ENCODE data around the gene CASKIN1. TPM values are rescaled to one million over a fixed set of nuclear protein-coding genes. Genes with fewer than 3 reads are reported as not detected.

Gene CASKIN1
- total RNA-seq, 1 experiment from 2014 or later: 4.5 TPM

GRCh38 chr16:2165861-2166260, 30.5 kb downstream of the CASKIN1 start:
- DNase-seq (ENCODE audit: low read depth, low spot score) (no peak), ATAC-seq (no peak)
- intact Hi-C loops (cut with micrococcal nuclease; ENCODE audit: unreplicated experiment): no loop called here
- CTCF ChIA-PET: no interaction called here
- in situ Hi-C loops (cut with HindIII; ENCODE audit: low pct_unique_long_range_greater_than_20kb, low sequenced_read_pairs): no loop called here
- POLR2A ChIA-PET: interaction anchor here (0.9 kb wide), 1 partner anchor 11 kb away, joined by 3 read pairs; the partner anchor contains the start of gene TRAF7
- H3K36me3 ChIP-seq (ENCODE audit: control insufficient read depth, insufficient read depth, low read length): peaks cover 4% of the 10 kb centered on the region; the same call in 1 of the 2 replicates
- no peak overlapping the region for H3K27ac ChIP-seq (ENCODE audit: low read length)
- no peaks in the 10 kb centered on the region for H3K27me3 ChIP-seq (ENCODE audit: control insufficient read depth, insufficient read depth, low read length)
- no TSS peak for BruUV-seq (replicated peaks)
- H3K4me1 ChIP-seq (ENCODE audit: control insufficient read depth, insufficient read depth, low read length): no peaks in the 10 kb centered on the region
- H3K9me3 ChIP-seq (ENCODE audit: control insufficient read depth, insufficient read depth, low read depth, low read length): no peaks in the 10 kb centered on the region
- TF ChIP-seq TCF7L2 (IDR thresholded peaks at IDR 0.05; ENCODE audit: low read depth, low read length): no peak
- no peak for TF ChIP-seq CTCF (IDR thresholded peaks at IDR 0.05)
- TF ChIP-seq SIN3A (IDR thresholded peaks at IDR 0.05; ENCODE audit: borderline replicate concordance, insufficient read depth, low read depth, low read length): no peak
- no peak for TF ChIP-seq POLR2AphosphoS5 (IDR thresholded peaks at IDR 0.05; ENCODE audit: low read depth, low read length)
- TF ChIP-seq, protein P1, sequence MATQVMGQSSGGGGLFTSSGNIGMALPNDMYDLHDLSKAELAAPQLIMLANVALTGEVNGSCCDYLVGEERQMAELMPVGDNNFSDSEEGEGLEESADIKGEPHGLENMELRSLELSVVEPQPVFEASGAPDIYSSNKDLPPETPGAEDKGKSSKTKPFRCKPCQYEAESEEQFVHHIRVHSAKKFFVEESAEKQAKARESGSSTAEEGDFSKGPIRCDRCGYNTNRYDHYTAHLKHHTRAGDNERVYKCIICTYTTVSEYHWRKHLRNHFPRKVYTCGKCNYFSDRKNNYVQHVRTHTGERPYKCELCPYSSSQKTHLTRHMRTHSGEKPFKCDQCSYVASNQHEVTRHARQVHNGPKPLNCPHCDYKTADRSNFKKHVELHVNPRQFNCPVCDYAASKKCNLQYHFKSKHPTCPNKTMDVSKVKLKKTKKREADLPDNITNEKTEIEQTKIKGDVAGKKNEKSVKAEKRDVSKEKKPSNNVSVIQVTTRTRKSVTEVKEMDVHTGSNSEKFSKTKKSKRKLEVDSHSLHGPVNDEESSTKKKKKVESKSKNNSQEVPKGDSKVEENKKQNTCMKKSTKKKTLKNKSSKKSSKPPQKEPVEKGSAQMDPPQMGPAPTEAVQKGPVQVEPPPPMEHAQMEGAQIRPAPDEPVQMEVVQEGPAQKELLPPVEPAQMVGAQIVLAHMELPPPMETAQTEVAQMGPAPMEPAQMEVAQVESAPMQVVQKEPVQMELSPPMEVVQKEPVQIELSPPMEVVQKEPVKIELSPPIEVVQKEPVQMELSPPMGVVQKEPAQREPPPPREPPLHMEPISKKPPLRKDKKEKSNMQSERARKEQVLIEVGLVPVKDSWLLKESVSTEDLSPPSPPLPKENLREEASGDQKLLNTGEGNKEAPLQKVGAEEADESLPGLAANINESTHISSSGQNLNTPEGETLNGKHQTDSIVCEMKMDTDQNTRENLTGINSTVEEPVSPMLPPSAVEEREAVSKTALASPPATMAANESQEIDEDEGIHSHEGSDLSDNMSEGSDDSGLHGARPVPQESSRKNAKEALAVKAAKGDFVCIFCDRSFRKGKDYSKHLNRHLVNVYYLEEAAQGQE (IDR thresholded peaks at IDR 0.05; ENCODE audit: insufficient read depth in 1 of 2, low read depth in 2 of 2, low read length in 1 of 2): no peak
- no peak overlapping the region for H3K4me3 ChIP-seq (ENCODE audit: low read depth in 2 of 2, low read length in 2 of 2)

GRCh38 chr16:2163211-2163881, 33.1 kb downstream of the CASKIN1 start:
- no peak for DNase-seq (ENCODE audit: low read depth, low spot score)
- Histone ChIP-seq H3K36me3 (ENCODE audit: control insufficient read depth, insufficient read depth, low read length) (peaks cover 3% of the 10 kb centered on the region; the same call in 1 of the 2 replicates), H3K4me3 (ENCODE audit: low read depth in 2 of 2, low read length in 2 of 2) (no peak overlapping the region), H3K27me3 (ENCODE audit: control insufficient read depth, insufficient read depth, low read length) (no peaks in the 10 kb centered on the region), H3K27ac (ENCODE audit: low read length) (no peak overlapping the region), H3K9me3 (ENCODE audit: control insufficient read depth, insufficient read depth, low read depth, low read length) (no peaks in the 10 kb centered on the region), H3K4me1 (ENCODE audit: control insufficient read depth, insufficient read depth, low read length) (peaks cover 18% of the 10 kb centered on the region)
- no TSS peak for BruUV-seq (replicated peaks)
- no peak for ATAC-seq
- TF ChIP-seq TCF7L2 (IDR thresholded peaks at IDR 0.05; ENCODE audit: low read depth, low read length) (no peak), CTCF (IDR thresholded peaks at IDR 0.05) (no peak), SIN3A (IDR thresholded peaks at IDR 0.05; ENCODE audit: borderline replicate concordance, insufficient read depth, low read depth, low read length) (no peak), POLR2AphosphoS5 (IDR thresholded peaks at IDR 0.05; ENCODE audit: low read depth, low read length) (no peak)
- TF ChIP-seq, protein P1 (IDR thresholded peaks at IDR 0.05; ENCODE audit: insufficient read depth in 1 of 2, low read depth in 2 of 2, low read length in 1 of 2): no peak
- ChIA-PET CTCF (no interaction called here), POLR2A (interaction anchor here (0.6 kb wide), 1 partner anchor 14 kb away, joined by 3 read pairs; no protein-coding TSS in a partner anchor)
- intact Hi-C loops (cut with micrococcal nuclease; ENCODE audit: unreplicated experiment): no loop called here
- in situ Hi-C loops (cut with HindIII; ENCODE audit: low pct_unique_long_range_greater_than_20kb, low sequenced_read_pairs): no loop called here

Data from Panc1 (cell line).